Fibroblast of skin of right biceps (primary cell): Measurements from ENCODE around the gene BRIP1.
"Not testable (repeated sequence)": the region's sequence is repeated elsewhere in the genome, so short reads cannot be mapped to it uniquely, and the experiment has no call there.

ENCODE experiments used
- DNase-seq: peaks from one replicate; pipeline ENCODE4 v3.0.0-alpha.2; 2013

BRIP1 gene

GRCh38 chr17:61862975-61863800 is at the start of gene BRIP1:
Gene BRIP1 (minus strand): TSS chr17:61863528. CDS start chr17:61861539, 1,989 bp downstream.
- DNase-seq, result peak; percentile 96

GRCh38 chr17:61908292-61909037 is 45.1 kb upstream of the BRIP1 start:
- no peak for DNase-seq

GRCh38 chr17:61907361-61907760 is 44.0 kb upstream of the BRIP1 start:
- no peak for DNase-seq

- no peak for DNase-seq
Measured at GRCh38 chr17:61904094-61904710, 40.9 kb upstream of the BRIP1 start.

- DNase-seq, result no peak
Measured at GRCh38 chr17:61903251-61903650, 39.9 kb upstream of the BRIP1 start.

GRCh38 chr17:61897548-61898180 is 34.3 kb upstream of the BRIP1 start:
- no peak for DNase-seq

- no peak for DNase-seq
Measured at GRCh38 chr17:61895391-61895790, 32.1 kb upstream of the BRIP1 start.

- DNase-seq, result not testable (repeated sequence)
Measured at GRCh38 chr17:61894310-61894709, 31.0 kb upstream of the BRIP1 start.

GRCh38 chr17:61887733-61888132 is 24.4 kb upstream of the BRIP1 start:
- not testable (repeated sequence) for DNase-seq

GRCh38 chr17:61885865-61886264 is 22.5 kb upstream of the BRIP1 start:
- DNase-seq, result peak; percentile 43

- DNase-seq, result no peak
Measured at GRCh38 chr17:61884864-61885263, 21.5 kb upstream of the BRIP1 start.

- no peak for DNase-seq
Measured at GRCh38 chr17:61880589-61881102, 17.3 kb upstream of the BRIP1 start.

- no peak for DNase-seq
Measured at GRCh38 chr17:61878984-61879612, 15.8 kb upstream of the BRIP1 start.

- DNase-seq, result no peak
Measured at GRCh38 chr17:61878520-61878919, 15.2 kb upstream of the BRIP1 start.

- no peak for DNase-seq
Measured at GRCh38 chr17:61877837-61878236, 14.5 kb upstream of the BRIP1 start.

GRCh38 chr17:61875804-61876203 is 12.5 kb upstream of the BRIP1 start:
- no peak for DNase-seq

GRCh38 chr17:61875285-61875684 is 12.0 kb upstream of the BRIP1 start:
- DNase-seq, result no peak

GRCh38 chr17:61874075-61874474 is 10.7 kb upstream of the BRIP1 start:
- no peak for DNase-seq

GRCh38 chr17:61872099-61872498 is 8.8 kb upstream of the BRIP1 start:
- DNase-seq, result no peak

- DNase-seq, result no peak
Measured at GRCh38 chr17:61869138-61869537, 5.8 kb upstream of the BRIP1 start.

- DNase-seq, result no peak
Measured at GRCh38 chr17:61868074-61868473, 4.7 kb upstream of the BRIP1 start.

- DNase-seq, result no peak
Measured at GRCh38 chr17:61867033-61867432, 3.7 kb upstream of the BRIP1 start.

- DNase-seq, result no peak
Measured at GRCh38 chr17:61863801-61864126, 436 bp upstream of the BRIP1 start.
